ENCODE measurements around the gene PTMS. TPM values are rescaled to one million over a fixed set of nuclear protein-coding genes. Genes with fewer than 3 reads are reported as not detected.

PTMS gene
- total and polyA plus RNA-seq, 10 of the 15 experiments (the other 5 are each of a cell fraction or from before 2014, with no cell fraction given) = 2.1 to 127 (median 29.8) TPM

DNA sequence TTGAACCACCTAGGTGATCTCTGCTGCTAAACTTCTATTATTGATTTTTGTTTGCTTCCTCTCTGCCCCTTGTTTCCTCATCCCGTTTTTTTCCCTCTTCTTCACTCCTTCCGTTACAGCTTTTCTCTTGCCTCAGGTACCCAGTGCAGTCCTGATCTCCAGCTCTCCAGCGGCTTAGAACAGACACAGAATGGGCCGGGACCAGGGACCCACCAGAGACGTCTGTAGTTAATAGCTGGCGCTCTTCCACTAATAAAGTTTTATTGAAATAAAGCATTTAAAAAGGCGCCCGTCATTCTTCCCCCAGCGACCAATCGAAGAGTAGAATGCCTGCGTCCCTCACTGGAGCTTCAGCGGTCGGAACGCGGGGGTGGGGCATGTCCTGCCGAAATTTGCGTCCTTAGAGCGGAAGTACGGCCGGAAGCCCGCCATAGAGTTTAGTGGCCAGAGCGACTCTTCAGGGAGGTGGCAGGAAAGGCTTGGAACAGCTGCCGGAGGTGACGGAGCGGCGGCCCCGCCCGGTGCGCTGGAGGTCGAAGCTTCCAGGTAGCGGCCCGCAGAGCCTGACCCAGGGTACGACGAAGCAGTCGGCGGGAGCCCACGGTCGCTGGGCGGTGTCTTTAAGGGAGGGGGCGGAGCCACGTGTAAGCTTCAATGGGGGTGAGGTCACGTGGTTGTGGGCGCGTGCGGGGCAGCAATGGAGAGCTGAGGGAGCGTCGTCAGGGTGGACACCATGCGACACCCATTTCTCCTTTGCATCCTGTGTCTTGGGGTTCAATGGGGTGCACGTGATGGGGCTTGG, 42.4 kb upstream of the PTMS start, which contains the start of gene COPS7A (continued):
- TF ChIP-seq HSF1 (IDR thresholded peaks at IDR 0.05; ENCODE audit: low read depth, low read length) (peak; percentile 42; the same call in 1 of the 2 replicates), SMC3 (IDR thresholded peaks at IDR 0.05; ENCODE audit: borderline replicate concordance, low read length) (peak; percentile 6; the same call in 1 of the 2 replicates), FOS (IDR thresholded peaks at IDR 0.05; ENCODE audit: borderline replicate concordance, extremely low read depth, insufficient read length) (no peak), BMI1 (IDR thresholded peaks at IDR 0.05; ENCODE audit: borderline replicate concordance) (no peak), STAT1 (conservative IDR thresholded peaks at IDR 0.05) (no peak), MYB (IDR thresholded peaks at IDR 0.05; ENCODE audit: borderline replicate concordance, low read depth, low read length) (no peak), BCLAF1 (IDR thresholded peaks at IDR 0.05) (no peak), CBX5 (IDR thresholded peaks at IDR 0.05; ENCODE audit: low read depth) (no peak), PAX5 (IDR thresholded peaks at IDR 0.05; ENCODE audit: borderline replicate concordance, low read depth, low read length) (peak; percentile 21; the same call in 1 of the 2 replicates), TBL1XR1 (IDR thresholded peaks at IDR 0.05; ENCODE audit: low read depth, low read length) (peak; percentile 61; the same call in 1 of the 2 replicates), PAX8 (IDR thresholded peaks at IDR 0.05) (no peak)
- TF ChIP-seq, protein P1, sequence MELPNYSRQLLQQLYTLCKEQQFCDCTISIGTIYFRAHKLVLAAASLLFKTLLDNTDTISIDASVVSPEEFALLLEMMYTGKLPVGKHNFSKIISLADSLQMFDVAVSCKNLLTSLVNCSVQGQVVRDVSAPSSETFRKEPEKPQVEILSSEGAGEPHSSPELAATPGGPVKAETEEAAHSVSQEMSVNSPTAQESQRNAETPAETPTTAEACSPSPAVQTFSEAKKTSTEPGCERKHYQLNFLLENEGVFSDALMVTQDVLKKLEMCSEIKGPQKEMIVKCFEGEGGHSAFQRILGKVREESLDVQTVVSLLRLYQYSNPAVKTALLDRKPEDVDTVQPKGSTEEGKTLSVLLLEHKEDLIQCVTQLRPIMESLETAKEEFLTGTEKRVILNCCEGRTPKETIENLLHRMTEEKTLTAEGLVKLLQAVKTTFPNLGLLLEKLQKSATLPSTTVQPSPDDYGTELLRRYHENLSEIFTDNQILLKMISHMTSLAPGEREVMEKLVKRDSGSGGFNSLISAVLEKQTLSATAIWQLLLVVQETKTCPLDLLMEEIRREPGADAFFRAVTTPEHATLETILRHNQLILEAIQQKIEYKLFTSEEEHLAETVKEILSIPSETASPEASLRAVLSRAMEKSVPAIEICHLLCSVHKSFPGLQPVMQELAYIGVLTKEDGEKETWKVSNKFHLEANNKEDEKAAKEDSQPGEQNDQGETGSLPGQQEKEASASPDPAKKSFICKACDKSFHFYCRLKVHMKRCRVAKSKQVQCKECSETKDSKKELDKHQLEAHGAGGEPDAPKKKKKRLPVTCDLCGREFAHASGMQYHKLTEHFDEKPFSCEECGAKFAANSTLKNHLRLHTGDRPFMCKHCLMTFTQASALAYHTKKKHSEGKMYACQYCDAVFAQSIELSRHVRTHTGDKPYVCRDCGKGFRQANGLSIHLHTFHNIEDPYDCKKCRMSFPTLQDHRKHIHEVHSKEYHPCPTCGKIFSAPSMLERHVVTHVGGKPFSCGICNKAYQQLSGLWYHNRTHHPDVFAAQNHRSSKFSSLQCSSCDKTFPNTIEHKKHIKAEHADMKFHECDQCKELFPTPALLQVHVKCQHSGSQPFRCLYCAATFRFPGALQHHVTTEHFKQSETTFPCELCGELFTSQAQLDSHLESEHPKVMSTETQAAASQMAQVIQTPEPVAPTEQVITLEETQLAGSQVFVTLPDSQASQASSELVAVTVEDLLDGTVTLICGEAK (IDR thresholded peaks at IDR 0.05; ENCODE audit: borderline replicate concordance) = peak; percentile 100
- TF ChIP-seq, protein P2, sequence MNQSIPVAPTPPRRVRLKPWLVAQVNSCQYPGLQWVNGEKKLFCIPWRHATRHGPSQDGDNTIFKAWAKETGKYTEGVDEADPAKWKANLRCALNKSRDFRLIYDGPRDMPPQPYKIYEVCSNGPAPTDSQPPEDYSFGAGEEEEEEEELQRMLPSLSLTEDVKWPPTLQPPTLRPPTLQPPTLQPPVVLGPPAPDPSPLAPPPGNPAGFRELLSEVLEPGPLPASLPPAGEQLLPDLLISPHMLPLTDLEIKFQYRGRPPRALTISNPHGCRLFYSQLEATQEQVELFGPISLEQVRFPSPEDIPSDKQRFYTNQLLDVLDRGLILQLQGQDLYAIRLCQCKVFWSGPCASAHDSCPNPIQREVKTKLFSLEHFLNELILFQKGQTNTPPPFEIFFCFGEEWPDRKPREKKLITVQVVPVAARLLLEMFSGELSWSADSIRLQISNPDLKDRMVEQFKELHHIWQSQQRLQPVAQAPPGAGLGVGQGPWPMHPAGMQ (IDR thresholded peaks at IDR 0.05; ENCODE audit: borderline replicate concordance) = no peak
- TF ChIP-seq, protein P3, sequence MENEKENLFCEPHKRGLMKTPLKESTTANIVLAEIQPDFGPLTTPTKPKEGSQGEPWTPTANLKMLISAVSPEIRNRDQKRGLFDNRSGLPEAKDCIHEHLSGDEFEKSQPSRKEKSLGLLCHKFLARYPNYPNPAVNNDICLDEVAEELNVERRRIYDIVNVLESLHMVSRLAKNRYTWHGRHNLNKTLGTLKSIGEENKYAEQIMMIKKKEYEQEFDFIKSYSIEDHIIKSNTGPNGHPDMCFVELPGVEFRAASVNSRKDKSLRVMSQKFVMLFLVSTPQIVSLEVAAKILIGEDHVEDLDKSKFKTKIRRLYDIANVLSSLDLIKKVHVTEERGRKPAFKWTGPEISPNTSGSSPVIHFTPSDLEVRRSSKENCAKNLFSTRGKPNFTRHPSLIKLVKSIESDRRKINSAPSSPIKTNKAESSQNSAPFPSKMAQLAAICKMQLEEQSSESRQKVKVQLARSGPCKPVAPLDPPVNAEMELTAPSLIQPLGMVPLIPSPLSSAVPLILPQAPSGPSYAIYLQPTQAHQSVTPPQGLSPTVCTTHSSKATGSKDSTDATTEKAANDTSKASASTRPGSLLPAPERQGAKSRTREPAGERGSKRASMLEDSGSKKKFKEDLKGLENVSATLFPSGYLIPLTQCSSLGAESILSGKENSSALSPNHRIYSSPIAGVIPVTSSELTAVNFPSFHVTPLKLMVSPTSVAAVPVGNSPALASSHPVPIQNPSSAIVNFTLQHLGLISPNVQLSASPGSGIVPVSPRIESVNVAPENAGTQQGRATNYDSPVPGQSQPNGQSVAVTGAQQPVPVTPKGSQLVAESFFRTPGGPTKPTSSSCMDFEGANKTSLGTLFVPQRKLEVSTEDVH (IDR thresholded peaks at IDR 0.05; ENCODE audit: low read depth, partially characterized antibody) = peak; percentile 95
